ENCODE results near the gene SLC66A1. TPM values are rescaled to one million over a fixed set of nuclear protein-coding genes. Genes with fewer than 3 reads are reported as not detected.

Gene SLC66A1
- total RNA-seq, 1 donor from 2014 or later, result 30.7 TPM

DNA sequence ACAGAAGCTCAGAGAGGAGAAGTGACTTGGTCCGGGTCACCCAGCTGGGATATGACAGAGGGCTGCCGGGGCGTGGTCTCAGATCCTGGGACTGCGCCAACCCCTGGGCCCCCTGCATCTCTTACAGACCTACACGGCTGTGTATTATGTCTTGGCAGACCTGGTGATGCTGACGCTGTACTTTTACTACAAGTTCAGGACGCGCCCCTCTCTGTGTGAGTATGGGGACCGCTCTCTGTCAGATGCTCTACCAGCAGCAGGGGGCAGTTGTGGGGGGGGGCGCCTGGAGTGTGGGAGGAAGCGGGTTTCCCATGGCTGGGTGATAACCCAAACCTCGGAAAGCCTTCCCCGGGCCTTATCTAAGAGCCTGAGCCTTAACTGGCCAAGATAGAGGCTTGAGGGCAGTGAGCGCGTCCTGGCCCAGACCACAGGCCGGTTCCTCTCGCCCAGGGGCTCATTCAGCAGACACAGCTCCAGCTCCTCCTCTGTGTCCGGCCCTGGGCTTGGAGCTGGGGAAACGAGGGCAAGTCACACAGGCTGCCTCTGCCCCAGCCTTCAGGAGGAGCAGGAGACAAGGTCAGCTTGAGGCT lies 13.3 kb downstream of the SLC66A1 start:
- no peak for DNase-seq (ENCODE audit: low read depth)

DNA sequence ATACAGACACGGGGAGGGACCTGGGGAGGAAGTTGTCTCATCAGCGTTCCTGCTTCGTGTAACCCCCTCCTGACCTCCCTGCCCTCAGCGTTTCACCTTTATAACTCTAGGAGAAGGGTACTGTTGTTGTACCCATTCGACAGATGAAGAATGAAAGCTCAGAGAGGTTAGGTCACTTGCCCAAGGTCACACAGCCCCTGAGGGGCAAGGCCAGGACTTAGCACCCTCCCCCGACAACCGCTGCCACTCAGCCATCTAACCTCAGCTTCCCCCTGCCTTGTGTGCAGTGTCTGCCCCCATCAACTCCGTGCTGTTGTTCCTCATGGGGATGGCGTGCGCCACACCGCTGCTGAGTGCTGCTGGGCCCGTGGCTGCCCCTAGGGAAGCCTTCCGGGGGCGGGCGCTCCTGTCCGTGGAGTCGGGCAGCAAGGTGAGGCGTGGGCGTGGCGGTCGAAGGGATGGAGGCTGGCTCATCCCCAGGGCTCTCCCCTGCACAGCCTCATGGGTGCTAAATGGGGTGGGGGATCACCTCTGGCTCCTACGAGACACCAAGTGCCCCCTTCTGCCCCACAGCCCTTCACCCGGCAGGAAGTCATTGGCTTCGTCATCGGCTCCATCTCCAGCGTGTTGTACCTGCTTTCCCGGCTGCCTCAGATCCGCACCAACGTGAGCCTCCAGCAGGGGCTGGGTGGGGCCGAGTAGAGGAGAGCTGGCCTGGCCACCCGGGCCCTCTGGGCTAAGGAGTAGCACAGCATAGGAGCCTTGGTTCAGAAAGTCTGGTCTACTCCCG lies 14.0 kb downstream of the SLC66A1 start:
- no peak for DNase-seq (ENCODE audit: low read depth)

GRCh38 chr1:19326748-19327065 lies 14.6 kb downstream of the SLC66A1 start:
- DNase-seq (ENCODE audit: low read depth), result no peak

- no peak for DNase-seq (ENCODE audit: low read depth)
Measured at GRCh38 chr1:19327301-19327700, 15.2 kb downstream of the SLC66A1 start.

DNA sequence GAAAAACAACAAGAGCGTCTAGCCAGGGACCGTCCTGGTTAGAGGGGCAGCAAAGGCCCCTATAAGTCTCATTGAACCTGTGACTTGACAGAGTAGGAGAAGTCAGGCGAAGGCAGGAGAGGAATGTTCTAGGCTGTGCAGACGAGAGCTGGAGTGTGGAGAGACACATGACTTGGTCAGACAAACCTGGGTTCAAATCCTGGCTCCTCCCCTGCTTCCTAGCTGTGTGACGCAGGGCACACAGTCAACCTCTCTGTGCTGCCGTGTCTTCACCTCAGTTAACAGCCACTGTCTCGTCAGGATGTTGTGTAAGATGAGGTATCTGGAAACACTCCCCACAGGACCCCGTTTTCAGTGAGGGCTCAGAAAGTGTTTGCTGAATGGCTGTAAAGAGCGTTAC lies 15.6 kb downstream of the SLC66A1 start:
- DNase-seq (ENCODE audit: low read depth), result no peak

DNA sequence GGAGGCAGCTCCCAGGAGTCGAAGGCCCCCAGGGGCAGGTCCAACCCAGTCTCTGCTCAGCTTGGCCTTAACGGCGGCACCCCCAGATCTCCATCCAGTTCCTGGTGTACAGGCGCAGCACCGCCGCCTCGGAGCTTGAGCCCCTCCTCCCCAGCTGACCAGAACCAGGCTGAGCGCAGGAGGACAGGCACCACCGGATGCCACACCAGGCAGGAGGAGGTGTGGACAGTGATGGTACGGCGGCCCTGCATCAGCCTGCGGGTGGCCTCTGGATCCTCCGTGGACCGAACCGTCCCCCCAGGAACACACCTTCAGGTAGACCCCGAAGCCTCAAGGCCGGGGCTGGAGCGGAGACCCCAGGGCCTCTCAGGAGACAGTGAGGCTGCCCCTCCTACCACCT lies 16.4 kb downstream of the SLC66A1 start:
- no peak for DNase-seq (ENCODE audit: low read depth)

GRCh38 chr1:19329188-19329587 lies 17.1 kb downstream of the SLC66A1 start:
- no peak for DNase-seq (ENCODE audit: low read depth)

DNA sequence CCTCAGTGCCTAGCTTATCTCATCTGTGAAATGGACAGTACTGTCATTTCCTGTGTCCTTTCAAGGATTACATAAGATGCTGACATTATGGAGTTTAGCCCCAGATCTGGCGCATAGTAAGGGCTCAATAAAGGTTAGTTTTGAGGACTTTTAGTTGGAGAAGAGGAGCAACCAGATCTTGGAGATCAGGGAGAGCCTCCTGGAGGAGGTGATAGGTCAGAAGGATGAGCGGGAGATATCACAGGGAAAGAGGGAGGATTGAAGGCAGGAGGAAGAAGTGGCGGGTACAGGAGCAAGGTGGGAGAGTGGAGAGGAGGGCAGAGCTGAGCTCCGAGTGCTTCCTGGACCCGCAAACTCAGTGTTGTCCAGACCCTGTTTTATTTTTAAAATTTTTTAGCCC lies 17.5 kb downstream of the SLC66A1 start:
- no peak for DNase-seq (ENCODE audit: low read depth)

DNA sequence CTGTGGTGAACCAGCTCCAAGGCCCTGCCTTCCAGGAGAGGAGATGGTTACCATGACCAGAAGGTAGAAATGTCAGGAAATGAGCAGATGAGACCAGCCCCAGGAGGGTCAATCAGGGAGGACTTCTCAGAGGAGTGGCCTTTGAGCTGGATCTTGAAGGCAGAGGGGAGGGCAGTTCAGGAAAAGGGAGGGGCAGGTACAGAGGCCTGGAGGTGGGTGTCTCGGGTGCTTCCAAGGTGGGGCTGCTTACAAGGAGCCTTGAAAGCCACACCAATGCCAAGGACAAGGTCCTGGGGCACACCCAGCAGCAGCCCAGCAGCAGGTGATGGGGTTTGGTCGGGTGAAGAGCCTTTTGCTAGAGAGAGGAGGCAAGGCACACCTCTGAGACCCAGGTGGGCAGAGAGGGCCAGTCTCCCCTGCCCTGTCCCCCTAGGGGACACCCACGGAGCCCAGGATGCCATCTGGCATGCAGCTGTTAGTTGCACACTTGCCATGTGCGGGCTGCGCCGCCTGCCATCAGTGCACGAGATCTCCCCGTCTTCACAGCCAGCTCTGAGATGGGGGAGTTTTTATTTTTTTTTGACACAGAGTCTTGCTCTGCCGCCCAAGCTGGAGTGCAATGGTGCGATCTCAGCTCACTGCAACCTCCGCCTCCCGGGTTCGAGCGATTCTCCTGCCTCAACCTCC lies 18.5 kb downstream of the SLC66A1 start:
- no peak for DNase-seq (ENCODE audit: low read depth)

DNA sequence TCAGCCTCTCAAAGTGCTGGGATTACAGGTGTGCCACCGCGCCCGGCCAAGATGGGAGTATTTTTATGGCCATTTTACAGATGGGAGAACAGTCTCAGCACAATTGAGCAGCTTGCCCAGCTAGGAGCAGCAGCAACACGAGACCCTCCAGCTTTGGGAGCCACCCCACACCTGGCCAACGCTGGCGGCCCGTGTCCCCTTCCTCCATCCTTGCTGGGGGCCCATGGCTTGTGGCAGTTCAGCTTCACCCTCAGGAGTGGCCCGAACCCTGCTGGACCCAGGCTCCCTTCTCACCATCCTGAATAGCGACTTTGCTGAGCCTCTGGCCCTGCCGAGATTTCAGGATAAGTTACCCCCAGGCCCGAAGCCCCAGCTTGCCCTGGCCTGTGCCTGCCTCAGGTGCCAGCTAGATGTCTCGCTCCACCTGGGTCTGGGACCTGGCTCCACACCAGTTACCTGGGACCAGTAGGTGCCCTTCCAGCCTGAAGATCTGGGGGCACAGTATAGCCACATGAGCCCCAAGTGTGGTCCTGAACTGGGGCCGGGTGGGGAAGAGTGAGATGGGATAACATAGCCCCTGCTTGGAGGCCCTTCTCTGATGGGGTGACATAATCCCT lies 19.2 kb downstream of the SLC66A1 start:
- no peak for DNase-seq (ENCODE audit: low read depth)

DNA sequence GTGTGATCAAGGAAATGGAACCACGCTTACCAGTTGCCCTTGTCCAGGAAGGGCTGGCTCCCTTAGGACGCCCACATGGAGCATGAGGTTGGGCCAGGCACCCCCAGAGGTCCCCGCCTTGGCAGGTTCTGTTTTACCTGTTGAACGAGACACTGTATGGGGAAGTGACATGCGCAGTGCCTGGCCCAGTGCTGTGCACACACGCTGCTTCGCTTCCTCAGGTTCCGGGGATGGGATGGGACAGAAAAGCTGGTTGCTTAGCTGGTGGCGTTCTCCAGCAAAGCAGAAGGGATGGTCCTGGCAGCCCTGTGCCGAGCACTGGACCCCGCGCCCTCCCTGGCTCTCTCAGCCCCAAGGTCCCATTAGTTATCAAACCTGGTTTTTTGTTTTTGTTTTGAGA lies 20.7 kb downstream of the SLC66A1 start:
- no peak for DNase-seq (ENCODE audit: low read depth)

DNA sequence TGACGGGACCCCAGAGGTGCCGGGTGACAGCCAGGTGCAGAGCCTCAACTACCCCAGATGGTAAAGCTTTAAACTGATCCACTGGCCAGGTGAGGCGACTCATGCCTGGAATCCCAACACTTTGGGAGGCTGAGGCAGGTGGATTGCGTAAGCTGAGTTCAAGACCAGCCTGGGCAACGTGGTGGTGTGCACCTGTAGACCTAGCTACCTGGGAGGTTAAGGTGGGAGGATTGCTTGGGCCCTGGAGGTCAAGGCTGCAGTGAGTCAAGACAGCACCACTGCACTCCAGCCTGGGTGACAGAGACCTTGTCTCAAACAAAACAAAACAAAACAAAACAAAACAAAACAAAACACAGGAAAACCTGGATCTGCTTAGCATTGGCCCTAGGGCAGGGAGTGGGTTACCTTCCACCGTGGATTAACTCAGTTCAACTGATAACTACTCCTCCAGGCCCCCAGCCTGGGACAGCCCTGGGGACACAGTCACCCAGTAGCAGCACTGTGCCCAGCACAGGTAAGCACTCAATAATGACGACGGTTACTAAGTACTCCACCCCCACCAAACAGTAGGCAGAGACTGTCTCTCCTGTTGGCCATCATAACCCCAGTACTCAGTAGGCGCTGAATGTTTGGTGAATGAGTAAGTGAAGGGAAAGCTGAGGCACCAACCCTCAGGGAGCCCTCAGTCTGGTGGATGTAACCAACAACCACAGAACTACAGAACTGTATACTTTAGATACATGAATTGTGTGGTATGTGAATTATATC lies 21.6 kb downstream of the SLC66A1 start:
- no peak for DNase-seq (ENCODE audit: low read depth)

DNA sequence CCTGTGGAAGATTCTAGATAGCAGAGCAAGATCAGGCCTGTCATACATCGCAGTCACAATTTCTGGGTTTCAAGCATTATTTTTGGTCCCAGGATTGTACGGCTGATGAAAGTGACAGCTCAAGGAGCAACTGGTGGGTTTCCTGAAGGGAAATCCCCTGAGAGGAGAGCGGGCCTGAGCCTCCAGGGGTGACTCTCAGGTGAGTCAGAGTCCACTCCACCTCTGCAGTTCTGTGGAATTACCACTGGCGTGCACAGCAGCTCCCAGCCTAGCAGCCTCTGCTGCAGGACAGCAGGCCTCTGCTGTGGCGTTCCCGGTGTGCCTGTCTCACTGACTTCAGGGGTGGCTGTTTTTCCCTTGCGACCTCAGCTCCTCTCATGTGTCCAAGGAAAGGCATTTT lies 24.4 kb downstream of the SLC66A1 start:
- peak; percentile 5 for DNase-seq (ENCODE audit: low read depth)

GRCh38 chr1:19337289-19337688 lies 25.2 kb downstream of the SLC66A1 start:
- no peak for DNase-seq (ENCODE audit: low read depth)

- no peak for DNase-seq (ENCODE audit: low read depth)
Measured at GRCh38 chr1:19338323-19338762, 26.2 kb downstream of the SLC66A1 start.

DNA sequence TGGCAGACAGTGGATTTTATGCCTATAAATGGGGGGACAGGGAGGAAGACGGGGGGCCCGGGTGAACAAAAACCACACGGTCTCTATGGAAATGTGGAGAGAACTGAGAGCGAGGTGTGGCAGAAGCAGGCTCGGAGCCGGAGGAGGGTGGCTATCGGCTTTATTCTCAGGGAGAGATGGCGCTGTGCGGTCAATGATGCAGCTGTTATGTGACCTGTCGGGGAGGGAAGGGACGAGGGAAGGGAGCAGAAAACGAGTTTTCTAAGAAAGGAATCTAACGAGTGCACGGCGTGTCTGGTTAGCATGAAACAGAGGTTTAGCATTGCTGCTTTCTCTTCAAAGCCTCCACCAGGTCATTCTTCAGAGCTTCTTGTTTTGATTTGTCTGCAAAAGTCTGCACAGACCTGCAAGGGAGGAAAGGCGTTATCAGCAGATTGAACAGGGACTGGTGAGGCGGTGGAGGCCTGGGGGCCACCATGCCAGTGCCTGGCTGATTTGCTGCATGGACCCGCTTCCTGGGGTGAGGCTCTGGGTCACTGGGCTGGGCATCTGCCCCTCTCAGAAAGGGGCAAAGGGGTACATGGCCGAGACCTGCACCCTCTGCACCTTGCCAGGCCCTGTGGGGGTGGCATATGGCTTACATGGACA lies 27.2 kb downstream of the SLC66A1 start:
- no peak for DNase-seq (ENCODE audit: low read depth)

DNA sequence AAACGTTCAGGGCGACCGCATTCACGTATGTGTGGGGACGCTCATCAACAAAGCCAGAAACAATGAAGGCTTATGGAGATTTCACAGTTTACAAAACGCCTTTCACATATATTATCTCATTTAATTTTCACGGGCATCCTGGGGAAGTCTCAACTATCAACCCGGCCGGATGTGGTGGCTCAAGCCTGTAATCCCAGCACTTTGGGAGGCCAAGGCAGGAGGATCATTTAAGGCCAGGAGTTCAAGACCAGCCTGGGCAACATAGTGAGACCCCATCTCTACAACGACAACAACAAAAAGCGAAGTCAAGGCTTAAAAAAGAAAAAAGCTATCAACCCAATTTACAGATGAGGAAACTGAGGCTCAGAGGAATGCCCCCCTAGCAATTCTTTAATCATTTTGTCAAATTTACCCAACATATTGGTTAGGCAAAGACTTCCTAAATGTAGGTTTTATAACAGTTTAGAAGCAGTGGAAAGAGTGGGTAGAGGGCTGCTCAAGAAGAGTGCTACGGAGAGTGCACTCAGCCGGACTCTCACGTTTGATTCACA lies 28.3 kb downstream of the SLC66A1 start:
- no peak for DNase-seq (ENCODE audit: low read depth)

- peak; percentile 58 for DNase-seq (ENCODE audit: low read depth)
Measured at GRCh38 chr1:19341201-19342061, 29.3 kb downstream of the SLC66A1 start.

DNA sequence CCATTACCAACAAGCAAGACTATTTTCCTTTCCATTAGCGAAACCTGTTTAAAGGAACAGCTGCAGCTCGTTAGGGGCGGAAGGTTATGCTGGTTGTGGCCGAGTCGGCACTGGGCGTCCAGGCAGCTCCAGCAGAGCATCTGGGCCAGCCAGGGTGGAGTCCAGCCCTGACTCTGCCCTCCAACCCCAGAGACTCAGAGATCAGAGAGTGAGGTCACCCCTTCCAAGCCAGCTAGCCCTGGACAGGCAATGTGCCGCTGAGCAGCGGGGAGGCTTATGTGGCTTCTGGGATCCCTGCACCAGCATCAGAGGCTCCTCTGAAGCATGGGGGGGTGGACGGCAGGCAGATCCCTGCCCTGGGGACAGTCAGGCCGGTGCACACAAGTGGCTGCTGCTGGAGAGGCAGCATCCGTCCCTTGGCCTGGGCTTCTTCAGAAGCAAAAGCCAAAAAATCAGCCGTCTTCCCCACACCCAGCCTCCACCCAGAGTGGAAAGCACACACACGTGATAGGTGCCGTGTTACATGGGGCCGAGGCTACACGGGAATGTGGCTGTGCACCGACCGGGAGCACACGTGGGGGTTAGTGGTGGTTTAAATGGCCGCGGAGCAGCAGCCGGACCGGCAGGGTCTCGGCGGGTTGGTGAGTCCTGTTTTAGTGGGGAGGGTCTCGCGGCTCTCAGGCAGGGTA lies 30.1 kb downstream of the SLC66A1 start:
- DNase-seq (ENCODE audit: low read depth), result peak; percentile 48
